IMR-90 (cell line): ENCODE measurements around the gene ING5. TPM values are rescaled to one million over a fixed set of nuclear protein-coding genes. Genes with fewer than 3 reads are reported as not detected.
A peak's percentile ranks its signal among the peaks of the same experiment; 100 is the strongest.

Source experiments
- ATAC-seq: fragments of 200-7000 bp; cut with Tn5 transposase; 2 replicates; pipeline ENCODE4 v1.9.1; 2020; ENCODE audit warnings: low read depth, mild to moderate bottlenecking, moderate library complexity
- BruUV-seq: library from RNA; stranded (reverse); fragments of 400-500 nt; replicated peaks from 2 replicates; lab custom pipeline; 2021; lab: Mats Ljungman, UMichigan
- CTCF ChIA-PET: fragments of 300-600 bp; formaldehyde crosslinking; extraction: SDS; loops from one replicate; lab custom pipeline; 2021; ENCODE audit warnings: antibody characterized with exemption; lab: Yijun Ruan, JAX
- POLR2A ChIA-PET: fragments of 300-600 bp; sonication (Branson Sonifier 250); formaldehyde crosslinking; loops from one replicate; lab custom pipeline; 2022; ENCODE audit warnings: antibody characterized with exemption; ENCODE audit not compliant: unreplicated experiment; lab: Charles Lee
- DNase-seq: peaks from one replicate; pipeline ENCODE4 v3.0.0; 2013
- H2AFZ ChIP-seq: replicated peaks from 2 replicates; pipeline ENCODE3; 2013; ENCODE audit warnings: low read length, mild to moderate bottlenecking; ENCODE audit not compliant: poor library complexity
- H2AK5ac ChIP-seq: 2 replicates; pipeline ENCODE4 v1.6.1; 2013; ENCODE audit warnings: low read depth, low read length, inconsistent platforms
- H2AK9ac ChIP-seq: replicated peaks from 2 replicates; pipeline ENCODE3; 2013; ENCODE audit warnings: mild to moderate bottlenecking, low read depth, low read length, moderate library complexity; ENCODE audit not compliant: poor library complexity
- H2BK120ac ChIP-seq: 2 replicates; pipeline ENCODE4 v1.6.1; 2013; ENCODE audit warnings: low read depth, low read length, inconsistent platforms
- H2BK15ac ChIP-seq: 3 replicates; pipeline ENCODE4 v1.6.1; 2013; ENCODE audit warnings: low read depth, low read length, inconsistent platforms
- H2BK20ac ChIP-seq: 2 replicates; pipeline ENCODE4 v1.6.1; 2013; ENCODE audit warnings: low read depth, mild to moderate bottlenecking, inconsistent platforms, low read length, moderate library complexity
- H2BK5ac ChIP-seq: 2 replicates; pipeline ENCODE4 v1.6.1; 2013; ENCODE audit warnings: mild to moderate bottlenecking, low read depth, low read length, inconsistent platforms; ENCODE audit not compliant: poor library complexity, severe bottlenecking
- H3K14ac ChIP-seq: replicated peaks from 2 replicates; pipeline ENCODE4 v1.6.1; 2013; ENCODE audit warnings: low read depth, low read length, inconsistent platforms
- H3K18ac ChIP-seq: 2 replicates; pipeline ENCODE4 v1.6.1; 2013; ENCODE audit warnings: low read depth, low read length, control low read depth
- H3K23ac ChIP-seq: 2 replicates; pipeline ENCODE4 v1.6.1; 2013; ENCODE audit warnings: low read depth, low read length, inconsistent platforms
- H3K27ac ChIP-seq: 2 replicates; pipeline ENCODE4 v1.5.1; 2013; ENCODE audit warnings: mild to moderate bottlenecking, control low read depth, low read length; ENCODE audit not compliant: insufficient read depth
- H3K27me3 ChIP-seq: 2 replicates; pipeline ENCODE4 v1.6.1; 2013; ENCODE audit warnings: low read length; ENCODE audit not compliant: control insufficient read depth, insufficient read depth
- H3K36me3 ChIP-seq: 2 replicates; pipeline ENCODE4 v1.6.1; 2013; ENCODE audit warnings: low read length, mixed read lengths; ENCODE audit not compliant: control insufficient read depth, insufficient read depth
- H3K4ac ChIP-seq: 2 replicates; pipeline ENCODE4 v1.6.1; 2013; ENCODE audit warnings: low read depth, low read length, inconsistent platforms
- H3K4me1 ChIP-seq: 2 replicates; pipeline ENCODE4 v1.6.1; 2013; ENCODE audit warnings: low read length, mixed read lengths; ENCODE audit not compliant: control insufficient read depth, insufficient read depth
- H3K4me2 ChIP-seq: 2 replicates; pipeline ENCODE4 v1.6.1; 2013; ENCODE audit warnings: low read depth, mild to moderate bottlenecking, control low read depth, low read length, moderate library complexity
- H3K4me3 ChIP-seq: 2 replicates; pipeline ENCODE4 v1.5.1; 2013; ENCODE audit warnings: low read depth, mild to moderate bottlenecking, control low read depth, low read length, moderate library complexity; ENCODE audit not compliant: insufficient read depth
- H3K56ac ChIP-seq: 2 replicates; pipeline ENCODE4 v1.6.1; 2013; ENCODE audit warnings: low read length, inconsistent platforms; ENCODE audit not compliant: insufficient read depth; ENCODE audit errors: extremely low read depth
- H3K79me1 ChIP-seq, 2 experiments: 2 replicates each; pipeline ENCODE4 v1.6.1; 2013; ENCODE audit warnings: low read length in 2 of 2, inconsistent platforms in 1 of 2, low read depth in 1 of 2
- H3K9ac ChIP-seq: 2 replicates; pipeline ENCODE4 v1.6.1; 2013; ENCODE audit warnings: low read depth, low read length, control low read depth
- H3K9me1 ChIP-seq: 2 replicates; pipeline ENCODE4 v1.6.1; 2013; ENCODE audit warnings: low read length, inconsistent platforms; ENCODE audit not compliant: insufficient read depth
- H3K9me3 ChIP-seq: 2 replicates; pipeline ENCODE4 v1.6.1; 2013; ENCODE audit warnings: low read length; ENCODE audit not compliant: control insufficient read depth, insufficient read depth
- H4K20me1 ChIP-seq: 2 replicates; pipeline ENCODE4 v1.6.1; 2013; ENCODE audit warnings: low read length, inconsistent platforms; ENCODE audit not compliant: insufficient read depth
- H4K5ac ChIP-seq: 2 replicates; pipeline ENCODE4 v1.6.1; 2013; ENCODE audit warnings: mild to moderate bottlenecking, low read depth, low read length, control low read depth
- H4K8ac ChIP-seq, 2 experiments: 2 replicates each; pipeline ENCODE4 v1.6.1; 2013; ENCODE audit warnings: low read depth in 2 of 2, low read length in 2 of 2, control low read depth in 1 of 2, inconsistent platforms in 1 of 2
- H4K91ac ChIP-seq: 2 replicates; pipeline ENCODE4 v1.6.1; 2013; ENCODE audit warnings: low read depth, low read length, inconsistent platforms; ENCODE audit not compliant: insufficient read depth
- RFX5 ChIP-seq: IDR thresholded peaks from 2 replicates; pipeline ENCODE4 v1.8.0; 2012; ENCODE audit warnings: low read depth, mild to moderate bottlenecking, low read length, moderate library complexity
- WGBS, 2 experiments: methylation state at CpG; one replicate each; pipeline versions ENCODE4 v1.1.5 to v1.1.7; 2013; ENCODE audit warnings: missing lambda C conversion rate in 2 of 2; ENCODE audit not compliant: insufficient read length in 1 of 2; ENCODE audit errors: extremely low coverage in 2 of 2; 5-methylcytosine and 5-hydroxymethylcytosine counted together
- dilution Hi-C: fragments of 300-500 bp; cut with HindIII; formaldehyde crosslinking; loops from one replicate; pipeline ENCODE4 v1.14.3; 2018; ENCODE audit warnings: low sequenced_read_pairs; ENCODE audit not compliant: unreplicated experiment
- in situ Hi-C: fragments of 300-500 bp; cut with MboI; formaldehyde crosslinking; loops from 3 replicates; pipeline ENCODE4 v1.14.3; 2019; ENCODE audit warnings: low sequenced_read_pairs, inconsistent platforms, mixed read lengths
- intact Hi-C: fragments of 100-400 bp; cut with micrococcal nuclease; formaldehyde crosslinking; loops from 2 replicates; pipeline ENCODE4 v1.10.0; 2022
- polyA plus RNA-seq, 3 experiments: library from polyadenylated mRNA; depleted of rRNA; stranded (reverse); fragments of >200 nt; gene quantifications; 2 replicates each; pipeline ENCODE4 v1.2.3, GENCODE V29; 2012; ENCODE audit warnings: low replicate concordance in 1 of 3
- total RNA-seq: library from RNA; depleted of rRNA; stranded (reverse); fragments of >200 nt; gene quantifications from 2 replicates; pipeline ENCODE4 v1.2.3, GENCODE V29; 2012

ING5 gene
- total and polyA plus RNA-seq, 2 of the 4 experiments (the other 2 are of a cell fraction): 36.1 to 38.9 TPM

GRCh38 chr2:241676665-241677064 lies 25.2 kb upstream of the ING5 start:
- peaks cover 3 to 27% of the 10 kb centered on the region in 2 experiments for H3K79me1 ChIP-seq
- H3K9me3 ChIP-seq: no peaks in the 10 kb centered on the region
- dilution Hi-C loops: no loop called here
- H4K91ac ChIP-seq: no peak overlapping the region
- no peak overlapping the region for H2BK20ac ChIP-seq
- H3K23ac ChIP-seq: no peak overlapping the region
- peak overlapping the region; percentile 51 for H2AK9ac ChIP-seq
- no peak for ATAC-seq
- peaks cover 15% of the 10 kb centered on the region; the same call in 1 of the 2 replicates for H4K20me1 ChIP-seq
- BruUV-seq: no TSS peak
- no peak for TF ChIP-seq RFX5
- H3K14ac ChIP-seq: no peak overlapping the region
- H2BK15ac ChIP-seq: no peak overlapping the region
- no peak overlapping the region for H4K8ac ChIP-seq
- no peak overlapping the region for H2BK120ac ChIP-seq
- H2AFZ ChIP-seq: no peak overlapping the region
- H3K56ac ChIP-seq: no peak overlapping the region
- H3K4me2 ChIP-seq: no peak overlapping the region
- no peak overlapping the region for H3K4me3 ChIP-seq
- intact Hi-C loops: no loop called here
- H3K4me1 ChIP-seq: peaks cover 9% of the 10 kb centered on the region
- no peak overlapping the region for H2AK5ac ChIP-seq
- no peak overlapping the region for H3K9ac ChIP-seq
- ChIA-PET POLR2A (no interaction called here), CTCF (no interaction called here)
- WGBS, 2 experiments: 94% methylated on average over 11 of the region's 17 CpGs; no CpG with 5 or more reads in 1 of the 2 experiments
- peaks cover 53% of the 10 kb centered on the region for H3K36me3 ChIP-seq
- no peaks in the 10 kb centered on the region for H3K9me1 ChIP-seq
- no peak overlapping the region; the same call in 1 of the 2 replicates for H3K4ac ChIP-seq
- no peak for DNase-seq
- H3K18ac ChIP-seq: no peak overlapping the region
- no peak overlapping the region for H2BK5ac ChIP-seq
- H3K27ac ChIP-seq: no peak overlapping the region
- in situ Hi-C loops: no loop called here
- H4K5ac ChIP-seq: no peak overlapping the region
- H3K27me3 ChIP-seq: no peaks in the 10 kb centered on the region
